ENCODE measurements around the gene TBPL2. TPM values are rescaled to one million over a fixed set of nuclear protein-coding genes. Genes with fewer than 3 reads are reported as not detected.

The TBPL2 gene
- total RNA-seq, 1 experiment from 2014 or later: not detected

GRCh38 chr14:55377236-55377635 is 63.2 kb downstream of the TBPL2 start:
- Histone ChIP-seq H3K4me3 (ENCODE audit: insufficient read depth, low read depth, low read length) (no peak overlapping the region), H3K36me3 (replicated peaks; ENCODE audit: control insufficient read depth, insufficient read depth, low read length) (peaks cover 5% of the 10 kb centered on the region), H3K27me3 (ENCODE audit: control insufficient read depth, insufficient read depth, low read length) (no peaks in the 10 kb centered on the region)
- DNase-seq: peak; percentile 24

- no peak for DNase-seq
- Histone ChIP-seq H3K27me3 (ENCODE audit: control insufficient read depth, insufficient read depth, low read length) (no peaks in the 10 kb centered on the region), H3K4me3 (ENCODE audit: insufficient read depth, low read depth, low read length) (no peak overlapping the region), H3K36me3 (replicated peaks; ENCODE audit: control insufficient read depth, insufficient read depth, low read length) (no peaks in the 10 kb centered on the region; the same call in 1 of the 2 replicates)
These were observed 65.6 kb downstream of the TBPL2 start for GRCh38 chr14:55374771-55375170.

GRCh38 chr14:55373784-55374705 is 66.4 kb downstream of the TBPL2 start:
- H3K36me3 ChIP-seq (replicated peaks; ENCODE audit: control insufficient read depth, insufficient read depth, low read length): peaks cover 3% of the 10 kb centered on the region

GRCh38 chr14:55372825-55373224 is 67.6 kb downstream of the TBPL2 start:
- no peak for DNase-seq
- no peaks in the 10 kb centered on the region for H3K27me3 ChIP-seq (ENCODE audit: control insufficient read depth, insufficient read depth, low read length)
- no peak overlapping the region for H3K4me3 ChIP-seq (ENCODE audit: insufficient read depth, low read depth, low read length)
- peaks cover 4% of the 10 kb centered on the region for H3K36me3 ChIP-seq (replicated peaks; ENCODE audit: control insufficient read depth, insufficient read depth, low read length)

More at GRCh38 chr14:55373784-55374705, 66.4 kb downstream of the TBPL2 start:
- DNase-seq: no peak
- H3K27me3 ChIP-seq (ENCODE audit: control insufficient read depth, insufficient read depth, low read length): no peaks in the 10 kb centered on the region
- no peak overlapping the region for H3K4me3 ChIP-seq (ENCODE audit: insufficient read depth, low read depth, low read length)

GRCh38 chr14:55372423-55372822 is 68.0 kb downstream of the TBPL2 start:
- Histone ChIP-seq H3K27me3 (ENCODE audit: control insufficient read depth, insufficient read depth, low read length) (no peaks in the 10 kb centered on the region), H3K36me3 (replicated peaks; ENCODE audit: control insufficient read depth, insufficient read depth, low read length) (peaks cover 4% of the 10 kb centered on the region), H3K4me3 (ENCODE audit: insufficient read depth, low read depth, low read length) (no peak overlapping the region)
- DNase-seq: no peak

- DNase-seq: no peak
- peaks cover 4% of the 10 kb centered on the region for H3K36me3 ChIP-seq (replicated peaks; ENCODE audit: control insufficient read depth, insufficient read depth, low read length)
- H3K27me3 ChIP-seq (ENCODE audit: control insufficient read depth, insufficient read depth, low read length): no peaks in the 10 kb centered on the region
- no peak overlapping the region for H3K4me3 ChIP-seq (ENCODE audit: insufficient read depth, low read depth, low read length)
These were observed 69.4 kb downstream of the TBPL2 start for GRCh38 chr14:55370883-55371455.

- DNase-seq: no peak
- Histone ChIP-seq H3K36me3 (replicated peaks; ENCODE audit: control insufficient read depth, insufficient read depth, low read length) (peaks cover 4% of the 10 kb centered on the region), H3K27me3 (ENCODE audit: control insufficient read depth, insufficient read depth, low read length) (no peaks in the 10 kb centered on the region), H3K4me3 (ENCODE audit: insufficient read depth, low read depth, low read length) (no peak overlapping the region)
These were observed 74.1 kb downstream of the TBPL2 start for GRCh38 chr14:55366271-55366670.

Other genes starting within 250 kb of the TBPL2 start
- 102 and 147 TPM in 2 replicates for gene DLGAP5, start 249.0 kb downstream of the TBPL2 start, total RNA-seq (2014; rRNA removed; shearing (Covaris generic))
- gene FBXO34, start 169.2 kb downstream of the TBPL2 start, total RNA-seq (2014; rRNA removed; shearing (Covaris generic)): 13.8 and 16.6 TPM in 2 replicates
- gene ATG14, start 28.8 kb downstream of the TBPL2 start, total RNA-seq (2014; rRNA removed; shearing (Covaris generic)): 9.6 and 11.7 TPM in 2 replicates
- gene KTN1, start 139.6 kb upstream of the TBPL2 start, total RNA-seq (2014; rRNA removed; shearing (Covaris generic)): 55.8 and 109 TPM in 2 replicates